Lower leg skin (tissue), 4 donors: ENCODE data around the gene ENOX1. TPM values are rescaled to one million over a fixed set of nuclear protein-coding genes. Genes with fewer than 3 reads are reported as not detected.

Source experiments
- DNase-seq, 2 donors: peaks; one replicate each; pipeline ENCODE4 v3.0.0-alpha.2; 2019; ENCODE audit warnings: low spot score in 2 of 2
- H3K4me3 ChIP-seq: fragments of 200-600 bp; sonication (generic); 2 replicates; pipeline ENCODE4 v1.5.1; 2017; ENCODE audit warnings: mild to moderate bottlenecking, low read depth; ENCODE audit not compliant: poor library complexity, severe bottlenecking
- CTCF ChIP-seq, 3 donors: fragments of 450-650 bp; IDR thresholded peaks; one replicate each; pipeline ENCODE4 v1.5.1; 2016; ENCODE audit warnings: antibody characterized with exemption in 3 of 3, mild to moderate bottlenecking in 3 of 3, moderate library complexity in 2 of 3
- POLR2A ChIP-seq, 2 donors: fragments of 450-650 bp; IDR thresholded peaks; one replicate each; pipeline ENCODE4 v1.6.1; 2016 to 2017; ENCODE audit warnings: antibody characterized with exemption in 2 of 2, mild to moderate bottlenecking in 1 of 2, moderate library complexity in 1 of 2
- WGBS, 2 donors: methylation state at CpG; one replicate each; pipeline ENCODE4 v1.1.5; 2018; 5-methylcytosine and 5-hydroxymethylcytosine counted together
- intact Hi-C: fragments of 100-400 bp; cut with DNase I; formaldehyde crosslinking; loops from one replicate; pipeline ENCODE4 v1.15.0; 2023; ENCODE audit warnings: low total_unique reads
- total RNA-seq, 4 donors: library from RNA; depleted of rRNA; stranded (reverse); fragments of >200 nt; gene quantifications; one replicate each; pipeline ENCODE4 v1.1.0, GENCODE V29; 2016

Gene ENOX1
- total RNA-seq, 4 donors from 2014 or later = 0.11 to 0.52 (median 0.30) TPM

- 70 to 74% methylated on average over 6 of the region's 6 CpGs for WGBS, 2 donors
- TF ChIP-seq CTCF (IDR thresholded peaks at IDR 0.05) = no peak
- no peak for TF ChIP-seq POLR2A (IDR thresholded peaks at IDR 0.05)
- intact Hi-C loops = no loop called here
- DNase-seq = no peak
- H3K4me3 ChIP-seq = no peak overlapping the region
These were observed 425.7 kb downstream of the ENOX1 start for GRCh38 chr13:43360892-43361610.

GRCh38 chr13:43360171-43360570, 426.6 kb downstream of the ENOX1 start:
- intact Hi-C loops = no loop called here
- no peak for DNase-seq
- WGBS, 2 donors = 80 to 88% methylated on average over 6 of the region's 6 CpGs
- TF ChIP-seq POLR2A (IDR thresholded peaks at IDR 0.05) (no peak), CTCF (IDR thresholded peaks at IDR 0.05) (no peak)
- no peak overlapping the region for H3K4me3 ChIP-seq

- DNase-seq = no peak
- no peak overlapping the region for H3K4me3 ChIP-seq
- WGBS, 2 donors = 88 to 93% methylated on average over 4 of the region's 4 CpGs
- TF ChIP-seq POLR2A (IDR thresholded peaks at IDR 0.05) = no peak
- TF ChIP-seq CTCF (IDR thresholded peaks at IDR 0.05) = no peak
- intact Hi-C loops = no loop called here
These were observed 427.2 kb downstream of the ENOX1 start for GRCh38 chr13:43359536-43359935.

- no peak for TF ChIP-seq POLR2A (IDR thresholded peaks at IDR 0.05)
- TF ChIP-seq CTCF (IDR thresholded peaks at IDR 0.05) = no peak
- WGBS, 2 donors = 61 to 74% methylated on average over 4 of the region's 4 CpGs
- no peak overlapping the region for H3K4me3 ChIP-seq
- no peak for DNase-seq
- intact Hi-C loops = no loop called here
These were observed 429.2 kb downstream of the ENOX1 start for GRCh38 chr13:43357564-43357963.

GRCh38 chr13:43356567-43356966, 430.2 kb downstream of the ENOX1 start:
- 85% methylated on average over 5 of the region's 5 CpGs for WGBS, 2 donors
- intact Hi-C loops = no loop called here
- H3K4me3 ChIP-seq = no peak overlapping the region
- TF ChIP-seq POLR2A (IDR thresholded peaks at IDR 0.05) (no peak), CTCF (IDR thresholded peaks at IDR 0.05) (no peak)
- no peak for DNase-seq

GRCh38 chr13:43355774-43356173, 431.0 kb downstream of the ENOX1 start:
- intact Hi-C loops = no loop called here
- H3K4me3 ChIP-seq = no peak overlapping the region
- WGBS, 2 donors = 96 to 97% methylated on average over 17 of the region's 17 CpGs
- TF ChIP-seq POLR2A (IDR thresholded peaks at IDR 0.05) (no peak), CTCF (IDR thresholded peaks at IDR 0.05) (no peak)
- DNase-seq = no peak
